GM12878 (cell line): ENCODE results near the gene FGFR4. TPM values are rescaled to one million over a fixed set of nuclear protein-coding genes. Genes with fewer than 3 reads are reported as not detected.

Source experiments
- BCL11A ChIP-seq: IDR thresholded peaks from 2 replicates; pipeline ENCODE4 v1.6.1; 2011; ENCODE audit warnings: low read depth, low read length
- BHLHE40 ChIP-seq, 2 experiments: fragments of 450-650 bp in 1 of 2; IDR thresholded peaks; 2 replicates each; pipeline ENCODE4 v1.6.1; 2011 to 2017; ENCODE audit warnings: low read depth in 2 of 2, borderline replicate concordance in 1 of 2, improper control_type of control experiment in 1 of 2, low read length in 1 of 2, mild to moderate bottlenecking in 1 of 2
- E4F1 ChIP-seq: fragments of 450-650 bp; IDR thresholded peaks from 2 replicates; pipeline ENCODE4 v1.6.1; 2018; ENCODE audit warnings: borderline replicate concordance, mild to moderate bottlenecking; ENCODE audit not compliant: partially characterized antibody
- FOXK2 ChIP-seq: fragments of 450-650 bp; IDR thresholded peaks from 2 replicates; pipeline ENCODE4 v1.6.1; 2017; ENCODE audit warnings: mild to moderate bottlenecking, moderate library complexity
- HDAC6 ChIP-seq: fragments of 200-600 bp; sonication (generic); IDR thresholded peaks from one replicate; pipeline ENCODE4 v1.8.0; 2017; ENCODE audit warnings: antibody characterized with exemption; ENCODE audit not compliant: unreplicated experiment
- JUNB ChIP-seq: IDR thresholded peaks from 2 replicates; pipeline ENCODE4 v1.6.1; 2016; ENCODE audit warnings: antibody characterized with exemption, mild to moderate bottlenecking
- KDM1A ChIP-seq: fragments of 200-600 bp; sonication (generic); IDR thresholded peaks from 2 replicates; pipeline ENCODE4 v1.6.1; 2016; ENCODE audit warnings: borderline replicate concordance
- NFXL1 ChIP-seq: fragments of 450-650 bp; IDR thresholded peaks from 2 replicates; pipeline ENCODE4 v1.6.1; 2017; ENCODE audit warnings: antibody characterized with exemption, mild to moderate bottlenecking, borderline replicate concordance
- NR2C2 ChIP-seq: IDR thresholded peaks from 2 replicates; pipeline ENCODE4 v1.6.1; 2011; ENCODE audit warnings: borderline replicate concordance, low read depth; ENCODE audit not compliant: control insufficient read depth, insufficient read length
- RELB ChIP-seq: fragments of 450-650 bp; IDR thresholded peaks from 2 replicates; pipeline ENCODE4 v1.6.1; 2017; ENCODE audit warnings: low read depth, mild to moderate bottlenecking, moderate library complexity
- RUNX3 ChIP-seq: IDR thresholded peaks from 2 replicates; pipeline ENCODE4 v1.6.1; 2012; ENCODE audit warnings: low read length, inconsistent platforms
- SMC3 ChIP-seq: IDR thresholded peaks from 2 replicates; pipeline ENCODE4 v1.6.1; 2011; ENCODE audit warnings: low read length, improper control_type of control experiment, borderline replicate concordance
- SPI1 ChIP-seq: IDR thresholded peaks from 2 replicates; pipeline ENCODE4 v1.6.1; 2011; ENCODE audit warnings: low read depth, mild to moderate bottlenecking, low read length, moderate library complexity, borderline replicate concordance; ENCODE audit not compliant: insufficient read depth
- SREBF1 ChIP-seq: IDR thresholded peaks from 2 replicates; pipeline ENCODE4 v1.6.1; 2012; ENCODE audit warnings: mild to moderate bottlenecking, low read length
- STAT1 ChIP-seq: fragments of 450-650 bp; conservative IDR thresholded peaks from 2 replicates; pipeline ENCODE4 v1.6.1; 2014; ENCODE audit warnings: antibody characterized with exemption, mild to moderate bottlenecking
- TAF1 ChIP-seq: IDR thresholded peaks from 2 replicates; pipeline ENCODE4 v1.6.1; 2011; ENCODE audit warnings: mild to moderate bottlenecking, low read depth, low read length, borderline replicate concordance
- TCF12 ChIP-seq: IDR thresholded peaks from 2 replicates; pipeline ENCODE4 v1.6.1; 2011; ENCODE audit warnings: low read depth, mild to moderate bottlenecking, low read length
- YBX1 ChIP-seq: fragments of 450-650 bp; IDR thresholded peaks from 2 replicates; pipeline ENCODE4 v1.6.1; 2016; ENCODE audit warnings: antibody characterized with exemption
- polyA plus RNA-seq, 11 experiments: library from polyadenylated mRNA; depleted of rRNA in 4 of 11; unstranded in 6 of 11; stranded (reverse) in 5 of 11; fragments of >200 nt; fragmentation: Nextera tagmentation in 4 of 11; fragmentation: Illumina TruSeq in 1 of 11; extraction: Ambion mirVana in 4 of 11; extraction: Trizol in 1 of 11; gene quantifications; 1 replicate in 1 of 11; 2 replicates in 10 of 11; pipeline versions ENCODE4 v1.2.1 to v1.2.3, GENCODE V29; 2011 to 2016; ENCODE audit warnings: inconsistent platforms in 2 of 11, missing spikeins in 2 of 11, low read depth in 1 of 11
- total RNA-seq, 4 experiments: library from RNA; depleted of rRNA in 3 of 4; stranded (reverse); fragments of >200 nt in 3 of 4; fragmentation: Illumina TruSeq in 1 of 4; extraction: Trizol in 1 of 4; gene quantifications; 2 replicates each; pipeline versions ENCODE4 v1.2.1 to v1.2.3, GENCODE V29; 2013 to 2021
- TF ChIP-seq, protein P1 (sequence below): fragments of 450-650 bp; formaldehyde crosslinking; IDR thresholded peaks from 2 replicates; pipeline ENCODE4 v1.5.0; 2022; ENCODE audit warnings: mild to moderate bottlenecking, missing genetic modification characterization
- TF ChIP-seq, protein P2 (sequence below): fragments of 450-650 bp; IDR thresholded peaks from 2 replicates; pipeline ENCODE4 v1.6.1; 2018; ENCODE audit warnings: mild to moderate bottlenecking, low read depth, moderate library complexity; ENCODE audit not compliant: partially characterized antibody

The FGFR4 gene
- total and polyA plus RNA-seq, 10 of the 15 experiments (the other 5 are each of a cell fraction or from before 2014, with no cell fraction given) = 0.17 to 0.77 (median 0.28) TPM; not detected in 5

- TF ChIP-seq RUNX3 (no peak), NR2C2 (no peak), SPI1 (no peak), SMC3 (no peak), SREBF1 (no peak), E4F1 (no peak), KDM1A (no peak), TCF12 (0 out of 2 replicates have a peak, but pooled peaks have one; percentile 22), YBX1 (no peak), BCL11A (no peak), FOXK2 (no peak), RELB (no peak), STAT1 (peak; percentile 92; the same call in 1 of the 2 replicates), BHLHE40 (IDR thresholded peaks at IDR 0.05; ENCODE audit: borderline replicate concordance in 1 of 2, low read depth in 2 of 2, low read length in 1 of 2) (peak; percentile 68 to 91; a peak in 3 of 4 replicates), TAF1 (no peak), JUNB (no peak), NFXL1 (no peak), HDAC6 (no peak)
- TF ChIP-seq, protein P1, sequence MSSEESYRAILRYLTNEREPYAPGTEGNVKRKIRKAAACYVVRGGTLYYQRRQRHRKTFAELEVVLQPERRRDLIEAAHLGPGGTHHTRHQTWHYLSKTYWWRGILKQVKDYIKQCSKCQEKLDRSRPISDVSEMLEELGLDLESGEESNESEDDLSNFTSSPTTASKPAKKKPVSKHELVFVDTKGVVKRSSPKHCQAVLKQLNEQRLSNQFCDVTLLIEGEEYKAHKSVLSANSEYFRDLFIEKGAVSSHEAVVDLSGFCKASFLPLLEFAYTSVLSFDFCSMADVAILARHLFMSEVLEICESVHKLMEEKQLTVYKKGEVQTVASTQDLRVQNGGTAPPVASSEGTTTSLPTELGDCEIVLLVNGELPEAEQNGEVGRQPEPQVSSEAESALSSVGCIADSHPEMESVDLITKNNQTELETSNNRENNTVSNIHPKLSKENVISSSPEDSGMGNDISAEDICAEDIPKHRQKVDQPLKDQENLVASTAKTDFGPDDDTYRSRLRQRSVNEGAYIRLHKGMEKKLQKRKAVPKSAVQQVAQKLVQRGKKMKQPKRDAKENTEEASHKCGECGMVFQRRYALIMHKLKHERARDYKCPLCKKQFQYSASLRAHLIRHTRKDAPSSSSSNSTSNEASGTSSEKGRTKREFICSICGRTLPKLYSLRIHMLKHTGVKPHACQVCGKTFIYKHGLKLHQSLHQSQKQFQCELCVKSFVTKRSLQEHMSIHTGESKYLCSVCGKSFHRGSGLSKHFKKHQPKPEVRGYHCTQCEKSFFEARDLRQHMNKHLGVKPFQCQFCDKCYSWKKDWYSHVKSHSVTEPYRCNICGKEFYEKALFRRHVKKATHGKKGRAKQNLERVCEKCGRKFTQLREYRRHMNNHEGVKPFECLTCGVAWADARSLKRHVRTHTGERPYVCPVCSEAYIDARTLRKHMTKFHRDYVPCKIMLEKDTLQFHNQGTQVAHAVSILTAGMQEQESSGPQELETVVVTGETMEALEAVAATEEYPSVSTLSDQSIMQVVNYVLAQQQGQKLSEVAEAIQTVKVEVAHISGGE (CRISPR knock-in tag) = no peak
- TF ChIP-seq, protein P2, sequence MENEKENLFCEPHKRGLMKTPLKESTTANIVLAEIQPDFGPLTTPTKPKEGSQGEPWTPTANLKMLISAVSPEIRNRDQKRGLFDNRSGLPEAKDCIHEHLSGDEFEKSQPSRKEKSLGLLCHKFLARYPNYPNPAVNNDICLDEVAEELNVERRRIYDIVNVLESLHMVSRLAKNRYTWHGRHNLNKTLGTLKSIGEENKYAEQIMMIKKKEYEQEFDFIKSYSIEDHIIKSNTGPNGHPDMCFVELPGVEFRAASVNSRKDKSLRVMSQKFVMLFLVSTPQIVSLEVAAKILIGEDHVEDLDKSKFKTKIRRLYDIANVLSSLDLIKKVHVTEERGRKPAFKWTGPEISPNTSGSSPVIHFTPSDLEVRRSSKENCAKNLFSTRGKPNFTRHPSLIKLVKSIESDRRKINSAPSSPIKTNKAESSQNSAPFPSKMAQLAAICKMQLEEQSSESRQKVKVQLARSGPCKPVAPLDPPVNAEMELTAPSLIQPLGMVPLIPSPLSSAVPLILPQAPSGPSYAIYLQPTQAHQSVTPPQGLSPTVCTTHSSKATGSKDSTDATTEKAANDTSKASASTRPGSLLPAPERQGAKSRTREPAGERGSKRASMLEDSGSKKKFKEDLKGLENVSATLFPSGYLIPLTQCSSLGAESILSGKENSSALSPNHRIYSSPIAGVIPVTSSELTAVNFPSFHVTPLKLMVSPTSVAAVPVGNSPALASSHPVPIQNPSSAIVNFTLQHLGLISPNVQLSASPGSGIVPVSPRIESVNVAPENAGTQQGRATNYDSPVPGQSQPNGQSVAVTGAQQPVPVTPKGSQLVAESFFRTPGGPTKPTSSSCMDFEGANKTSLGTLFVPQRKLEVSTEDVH = no peak
Observed at GRCh38 chr5:177133096-177133852, 46.6 kb downstream of the FGFR4 start, which contains the start of gene NSD1 (continued).
